Measurements from ENCODE around the gene DDAH1.
A peak's percentile ranks its signal among the peaks of the same experiment; 100 is the strongest.

The DDAH1 gene

DNA sequence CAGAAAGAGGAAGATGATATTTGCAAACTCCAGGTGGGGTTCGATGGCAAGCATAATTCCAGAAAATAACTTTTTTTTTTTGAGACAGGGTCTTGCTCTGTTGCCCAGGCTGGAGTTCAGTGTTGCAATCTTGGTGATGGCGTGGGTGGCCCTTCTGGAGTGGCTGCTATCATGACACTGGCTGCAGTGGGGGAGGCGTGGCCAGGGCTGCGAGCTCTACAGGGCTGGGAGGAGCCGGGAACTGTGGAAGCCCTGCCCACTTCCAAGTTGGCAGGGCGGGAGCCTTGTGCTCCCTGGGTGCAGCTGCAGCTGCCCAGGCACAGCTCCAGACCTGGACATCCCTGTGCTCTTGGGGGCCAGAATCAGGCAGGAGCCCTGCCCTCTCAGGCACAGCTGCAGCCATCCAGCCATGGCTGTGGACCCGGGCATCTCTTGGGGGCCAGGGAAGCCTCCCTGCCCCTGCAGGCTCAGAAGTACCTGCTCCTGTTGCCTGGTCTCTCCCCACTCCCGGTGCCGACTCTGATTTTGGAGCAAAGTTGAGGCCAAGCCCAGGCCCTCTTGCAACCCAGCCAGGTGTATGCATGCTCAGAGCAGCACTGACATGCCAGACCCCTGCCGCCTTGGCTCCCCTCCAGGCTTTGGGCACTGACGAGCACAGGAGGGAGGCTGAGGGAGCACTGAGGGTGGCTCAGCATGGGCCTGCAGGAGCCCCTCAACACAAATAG, 181.3 kb downstream of the DDAH1 start:
- Mint-ChIP-seq H3K9me3 (no peaks in the 10 kb centered on the region), H3K4me3 (no peak overlapping the region), H3K4me1 (peaks cover 12% of the 10 kb centered on the region), H3K27me3 (no peaks in the 10 kb centered on the region), H3K27ac (no peak overlapping the region), H3K36me3 (no peaks in the 10 kb centered on the region)

DNA sequence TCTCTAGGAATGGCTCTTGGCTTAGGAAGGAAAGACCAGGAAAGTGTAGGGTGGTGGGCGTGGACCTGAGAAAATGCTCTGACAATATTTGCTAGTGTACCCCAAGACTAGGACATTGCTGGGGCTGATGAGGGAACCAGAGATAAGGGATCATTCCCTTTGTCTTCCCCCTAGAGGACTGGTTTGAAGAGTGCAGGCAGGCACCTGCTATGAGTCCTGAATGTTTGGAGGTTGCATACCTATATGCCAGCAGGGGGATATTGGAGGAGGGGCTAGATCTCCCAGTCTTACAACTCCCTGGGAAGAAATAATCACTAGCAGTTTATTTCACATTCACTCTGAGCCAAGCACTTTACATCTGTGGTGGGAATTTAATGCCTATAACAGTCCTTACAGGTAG, 182.5 kb downstream of the DDAH1 start:
- Mint-ChIP-seq H3K4me1 (peaks cover 13% of the 10 kb centered on the region), H3K27me3 (no peaks in the 10 kb centered on the region), H3K9me3 (no peaks in the 10 kb centered on the region), H3K27ac (no peak overlapping the region), H3K36me3 (no peaks in the 10 kb centered on the region), H3K4me3 (no peak overlapping the region)

DNA sequence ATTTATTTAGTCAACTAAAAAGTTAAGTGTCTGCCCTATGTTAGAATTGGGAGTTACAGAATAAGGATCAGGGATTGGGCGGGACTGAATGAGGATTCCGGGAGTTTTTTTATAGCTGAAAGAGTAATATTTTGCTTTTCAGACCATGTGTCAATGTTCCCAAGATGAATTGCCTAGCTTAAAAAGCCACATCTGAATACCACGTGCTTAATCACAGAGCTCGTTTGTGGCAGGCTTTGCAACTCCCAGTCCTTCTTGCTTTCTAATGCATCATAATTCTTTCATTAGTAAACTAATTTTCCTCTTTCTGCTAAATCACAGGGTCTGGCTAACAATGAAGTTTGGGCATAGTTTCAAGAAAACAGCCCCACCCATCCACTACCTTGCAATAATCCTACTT, 184.3 kb downstream of the DDAH1 start:
- H3K27ac Mint-ChIP-seq, result no peak overlapping the region
- no peaks in the 10 kb centered on the region for H3K36me3 Mint-ChIP-seq
- no peak overlapping the region for H3K4me3 Mint-ChIP-seq
- no peaks in the 10 kb centered on the region for H3K9me3 Mint-ChIP-seq
- H3K27me3 Mint-ChIP-seq, result no peaks in the 10 kb centered on the region
- H3K4me1 Mint-ChIP-seq, result peaks cover 19% of the 10 kb centered on the region

DNA sequence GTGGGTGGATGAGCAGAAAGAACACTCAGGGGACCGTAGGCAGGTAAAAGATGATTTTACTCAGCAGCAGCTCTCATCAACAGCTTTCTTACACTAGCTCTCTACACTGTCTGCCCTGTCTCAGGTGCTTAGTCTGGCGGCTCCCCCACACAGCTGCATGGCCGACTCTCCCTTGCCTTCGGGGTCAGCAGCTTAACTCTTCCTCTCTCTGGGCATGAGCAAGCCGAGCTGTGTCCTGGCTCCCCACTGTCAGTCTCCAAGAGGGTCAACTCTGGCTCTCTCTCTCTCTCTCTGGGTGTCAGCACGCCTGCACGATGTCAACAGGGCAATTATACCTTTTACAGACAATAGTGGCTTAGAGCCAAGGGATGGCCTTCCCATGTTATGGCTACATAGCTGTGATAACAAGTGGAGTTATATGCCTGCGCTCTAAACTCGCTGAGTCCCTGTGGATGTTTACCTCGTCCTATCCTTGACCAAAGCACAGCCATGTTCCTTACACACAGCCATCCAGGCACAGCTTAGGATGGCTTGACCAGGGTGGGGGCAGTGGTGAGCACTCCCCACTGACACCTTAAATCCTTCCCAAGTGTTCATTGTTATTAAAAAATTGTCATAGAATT, 185.4 kb downstream of the DDAH1 start:
- Mint-ChIP-seq H3K27ac (peak overlapping the region; percentile 18), H3K36me3 (peaks cover 3% of the 10 kb centered on the region), H3K9me3 (no peaks in the 10 kb centered on the region)

DNA sequence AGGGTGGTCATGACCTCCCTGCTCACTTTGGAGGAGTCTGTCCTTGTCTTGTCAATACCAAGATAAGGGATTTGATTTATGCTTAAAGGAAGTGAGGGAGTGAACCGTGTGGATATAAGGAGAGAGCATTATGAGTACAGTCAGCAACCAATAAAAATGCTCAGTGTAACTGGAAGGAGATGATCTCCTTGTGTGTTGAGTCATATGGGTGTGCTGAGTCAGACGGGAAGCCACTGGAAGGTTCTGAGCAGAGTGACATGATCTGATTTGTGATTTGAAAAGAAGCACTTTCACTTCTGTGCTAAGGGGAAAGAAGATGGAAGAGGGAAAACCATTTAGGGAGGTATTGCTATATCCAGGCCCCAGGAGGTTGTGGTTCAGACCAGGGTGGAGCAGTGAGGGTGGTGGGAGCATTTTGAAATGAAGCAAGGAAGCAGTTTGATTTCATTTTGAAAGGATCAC, 186.1 kb downstream of the DDAH1 start:
- Mint-ChIP-seq H3K9me3 (no peaks in the 10 kb centered on the region), H3K36me3 (peaks cover 6% of the 10 kb centered on the region), H3K4me3 (peak overlapping the region; percentile 2), H3K27ac (no peak overlapping the region), H3K4me1 (peaks cover 36% of the 10 kb centered on the region), H3K27me3 (no peaks in the 10 kb centered on the region)

More for the DNA sequence above, 185.4 kb downstream of the DDAH1 start:
- Mint-ChIP-seq H3K27me3 (no peaks in the 10 kb centered on the region), H3K4me3 (no peak overlapping the region), H3K4me1 (peaks cover 29% of the 10 kb centered on the region)

DNA sequence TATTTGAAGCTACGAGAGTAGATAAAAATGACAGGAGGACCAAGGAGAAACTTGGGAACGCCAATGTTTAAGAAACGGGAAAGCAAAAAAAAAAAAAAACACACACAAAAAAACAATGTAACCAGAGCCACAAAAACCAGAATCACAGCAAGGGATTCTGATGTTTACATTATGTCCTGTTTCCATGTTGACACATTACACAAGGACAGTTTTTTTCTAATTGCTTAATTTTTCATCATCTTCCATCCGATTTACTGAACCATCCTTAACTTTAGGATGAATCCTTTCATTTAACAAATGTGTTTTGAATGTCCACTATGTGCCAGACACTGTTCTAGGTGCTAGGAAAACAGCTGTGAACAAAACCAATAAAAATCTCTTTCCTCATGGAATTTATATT, 187.2 kb downstream of the DDAH1 start:
- H3K27ac Mint-ChIP-seq, result no peak overlapping the region
- H3K4me1 Mint-ChIP-seq, result peaks cover 47% of the 10 kb centered on the region
- H3K27me3 Mint-ChIP-seq, result no peaks in the 10 kb centered on the region
- no peaks in the 10 kb centered on the region for H3K9me3 Mint-ChIP-seq
- peaks cover 14% of the 10 kb centered on the region for H3K36me3 Mint-ChIP-seq
- H3K4me3 Mint-ChIP-seq, result peak overlapping the region; percentile 4

DNA sequence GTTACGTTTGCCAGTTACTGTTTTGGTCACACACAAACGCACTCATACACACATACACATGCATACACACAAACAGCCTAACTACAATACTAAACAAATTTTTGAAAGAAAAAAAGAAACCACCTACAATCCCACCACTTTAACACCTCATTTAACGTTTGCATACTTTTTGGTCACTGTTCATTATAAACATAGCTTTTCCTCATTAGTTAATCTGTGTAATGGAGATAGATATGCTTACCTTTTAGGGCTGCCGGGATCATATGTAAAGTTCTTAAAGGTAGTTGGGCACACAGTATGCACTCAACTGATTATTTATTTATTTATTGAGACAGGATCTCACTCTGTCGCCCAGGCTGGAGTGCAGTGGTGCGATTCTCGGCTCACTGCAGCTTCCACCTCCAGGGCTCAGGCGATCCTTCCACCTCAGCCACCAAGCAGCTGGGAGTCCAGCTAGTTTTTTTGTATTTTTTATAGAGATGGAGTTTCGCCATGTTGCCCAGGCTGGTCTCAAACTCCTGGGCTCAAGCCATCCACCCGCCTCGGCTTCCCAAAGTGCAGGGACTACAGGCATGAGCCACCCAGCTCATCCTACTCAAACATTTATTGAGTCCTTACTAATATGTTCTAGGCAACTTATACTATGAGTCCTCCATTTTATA, 187.8 kb downstream of the DDAH1 start:
- peaks cover 51% of the 10 kb centered on the region for H3K4me1 Mint-ChIP-seq
- no peaks in the 10 kb centered on the region for H3K9me3 Mint-ChIP-seq
- no peaks in the 10 kb centered on the region for H3K27me3 Mint-ChIP-seq
- H3K27ac Mint-ChIP-seq, result peak overlapping the region; percentile 88
- H3K4me3 Mint-ChIP-seq, result peak overlapping the region; percentile 91
- H3K36me3 Mint-ChIP-seq, result peaks cover 15% of the 10 kb centered on the region

DNA sequence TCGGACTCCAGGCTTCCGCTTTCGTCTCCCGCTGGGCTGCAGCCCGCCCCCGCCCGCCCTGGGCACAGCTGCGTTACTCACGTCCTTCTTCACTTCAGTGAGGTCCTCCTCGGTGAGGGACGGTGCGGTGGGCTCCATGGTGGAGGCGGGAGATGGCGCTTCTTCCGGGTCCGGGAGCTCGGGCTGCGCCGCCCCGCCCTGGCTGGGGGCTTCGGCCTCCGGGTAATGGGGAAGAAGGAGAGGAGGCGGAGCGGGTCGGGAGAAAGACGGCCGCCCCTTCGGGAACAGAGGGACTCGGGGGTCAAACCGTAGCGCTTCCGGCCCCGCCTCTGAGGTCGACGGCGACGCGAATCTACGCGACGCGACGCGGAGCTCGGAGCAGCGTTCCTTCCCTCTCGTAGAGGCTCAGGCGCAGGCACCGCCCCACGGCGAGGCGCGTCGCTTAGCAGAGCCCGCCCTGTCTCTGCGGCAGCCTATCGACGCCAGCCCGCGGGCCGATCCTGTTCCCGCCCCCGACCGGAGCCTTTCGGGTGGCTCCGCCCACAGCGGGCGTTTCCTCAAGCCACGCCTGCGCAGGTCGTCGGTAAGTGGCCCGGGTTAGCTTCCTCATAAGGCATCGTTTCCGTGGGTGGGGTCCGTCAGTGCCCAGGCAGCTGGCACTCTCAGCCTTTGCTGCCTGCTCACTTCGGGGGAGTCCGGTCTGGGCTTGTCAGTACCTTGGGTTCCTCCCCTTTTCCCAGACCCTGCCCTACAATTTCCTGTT, 188.6 kb downstream of the DDAH1 start, which contains the start of gene BCL10:
TSS of gene BCL10 (minus strand) at position 418 of the 763 bp plus-strand sequence. CDS start at position 138, 280 bp downstream.
- H3K4me1 Mint-ChIP-seq, result peaks cover 58% of the 10 kb centered on the region
- peak within 1 kb of the TSS; percentile 91 for H3K4me3 Mint-ChIP-seq
- peak within 1 kb of the TSS; percentile 96 for H3K27ac Mint-ChIP-seq
- H3K9me3 Mint-ChIP-seq, result no peaks in the 10 kb centered on the region
- H3K36me3 Mint-ChIP-seq, result peaks cover 15% of the 10 kb centered on the region
- H3K27me3 Mint-ChIP-seq, result no peaks in the 10 kb centered on the region

DNA sequence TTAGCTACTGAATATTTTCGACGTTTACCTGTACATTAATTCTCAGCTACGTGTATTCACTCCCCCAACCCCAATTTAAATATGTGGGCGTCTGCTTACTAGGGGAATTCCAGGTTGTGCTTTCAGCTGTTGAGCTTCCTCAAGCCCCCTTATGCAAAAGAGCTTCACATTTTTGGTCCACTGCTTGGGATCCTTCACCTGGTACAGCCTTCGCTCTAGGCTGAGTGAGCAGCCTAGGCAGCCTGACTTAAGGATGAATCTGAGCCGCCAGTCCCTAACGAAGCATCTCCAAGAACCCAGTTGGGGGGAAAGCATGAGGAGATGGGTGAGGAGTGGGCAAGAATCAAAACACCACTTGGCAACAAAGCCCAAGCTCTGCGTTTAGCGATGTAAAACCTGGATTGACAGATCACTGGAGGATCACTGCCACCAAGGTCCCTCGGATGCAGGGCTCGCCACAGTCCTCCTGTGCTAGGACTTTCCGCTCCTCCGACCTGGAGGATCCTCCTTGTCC, 189.2 kb downstream of the DDAH1 start:
- Mint-ChIP-seq H3K36me3 (peaks cover 15% of the 10 kb centered on the region), H3K4me3 (peak overlapping the region; percentile 91), H3K9me3 (no peaks in the 10 kb centered on the region), H3K27me3 (no peaks in the 10 kb centered on the region), H3K4me1 (peaks cover 64% of the 10 kb centered on the region), H3K27ac (peak overlapping the region; percentile 96)

DNA sequence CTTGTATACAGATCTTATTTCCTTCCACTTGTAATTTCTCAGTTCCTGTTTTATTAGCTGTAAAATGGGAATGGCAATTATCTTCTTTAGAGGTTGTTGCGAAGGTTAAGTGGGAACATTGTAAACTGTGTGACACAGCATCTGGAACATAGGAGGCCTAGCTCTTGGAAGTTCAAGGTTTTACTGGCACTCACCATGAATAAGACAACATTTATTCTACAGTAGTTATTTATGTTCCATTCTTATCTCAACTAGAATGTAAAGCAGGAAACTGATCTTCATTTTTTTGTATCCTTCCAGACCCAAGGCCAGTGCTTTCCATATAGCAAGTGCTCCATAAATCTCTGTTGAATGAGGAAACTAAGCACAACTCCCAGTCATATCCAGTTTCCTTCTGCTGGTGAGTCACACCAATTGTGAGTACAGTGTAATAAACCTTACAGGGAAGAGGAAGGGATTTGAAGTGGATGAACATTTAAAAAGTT, 189.9 kb downstream of the DDAH1 start:
- H3K4me1 Mint-ChIP-seq, result peaks cover 69% of the 10 kb centered on the region
- no peaks in the 10 kb centered on the region for H3K9me3 Mint-ChIP-seq
- H3K27me3 Mint-ChIP-seq, result no peaks in the 10 kb centered on the region
- H3K27ac Mint-ChIP-seq, result peak overlapping the region; percentile 96
- H3K4me3 Mint-ChIP-seq, result peak overlapping the region; percentile 91
- peaks cover 15% of the 10 kb centered on the region for H3K36me3 Mint-ChIP-seq

DNA sequence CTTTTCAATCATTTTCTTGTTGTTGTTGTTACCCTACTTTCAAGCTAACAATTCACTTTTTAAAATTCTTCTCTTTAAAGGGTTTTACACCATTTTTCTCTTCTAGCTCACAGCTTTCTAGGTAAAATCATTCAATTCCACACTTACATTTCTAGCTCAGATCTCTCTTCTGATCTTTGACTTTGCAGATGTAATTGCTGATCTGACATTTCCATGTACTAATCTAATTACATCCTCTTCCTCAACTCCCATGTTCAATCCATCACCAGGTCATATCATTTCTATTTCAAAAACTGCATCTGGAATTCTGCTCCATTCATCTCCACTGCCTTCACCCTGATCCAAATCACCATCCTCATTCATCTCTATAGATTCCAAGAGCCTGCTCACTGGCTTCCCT, 191.6 kb downstream of the DDAH1 start:
- Mint-ChIP-seq H3K27me3 (no peaks in the 10 kb centered on the region), H3K4me3 (peak overlapping the region; percentile 91), H3K36me3 (peaks cover 20% of the 10 kb centered on the region), H3K9me3 (no peaks in the 10 kb centered on the region), H3K27ac (peak overlapping the region; percentile 31), H3K4me1 (peaks cover 67% of the 10 kb centered on the region)

DNA sequence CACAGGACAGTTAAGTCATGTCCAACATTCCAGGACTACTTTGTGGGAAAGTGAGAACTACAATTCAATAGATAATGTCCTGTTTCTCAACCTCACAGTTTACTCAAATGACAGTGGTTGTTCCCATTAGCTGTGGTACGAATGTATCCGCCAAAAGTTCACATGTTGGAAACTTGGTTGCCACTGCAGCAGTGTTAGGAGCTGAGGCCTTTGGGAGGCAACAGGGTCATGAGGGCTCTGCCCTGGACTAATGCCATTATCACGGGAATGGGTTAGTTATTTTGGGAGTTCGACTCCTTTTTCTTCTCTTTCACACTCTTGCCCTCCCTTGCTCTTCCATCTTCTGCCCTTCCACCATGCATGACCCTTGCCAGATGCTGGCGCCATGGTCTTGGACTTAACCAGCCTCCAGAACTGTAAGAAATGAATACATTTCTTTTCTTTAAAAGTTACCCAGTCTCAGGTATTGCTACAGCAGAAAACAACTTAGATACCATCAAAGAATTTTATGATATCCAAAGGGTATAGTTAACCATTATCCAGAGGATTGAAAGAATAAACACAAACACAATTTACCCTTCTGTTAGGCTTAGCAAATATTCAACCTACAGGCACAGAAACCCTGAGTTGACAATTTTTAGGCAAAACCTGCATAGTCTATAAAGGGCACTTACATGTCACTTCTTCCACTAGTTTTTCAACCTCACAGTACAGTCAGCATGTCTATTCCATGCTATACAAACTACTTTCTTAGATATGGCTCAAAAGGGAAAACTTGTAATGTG, 196.0 kb downstream of the DDAH1 start:
- peak overlapping the region; percentile 26 for H3K27ac Mint-ChIP-seq

More for the DNA sequence above, 196.0 kb downstream of the DDAH1 start:
- peaks cover 49% of the 10 kb centered on the region for H3K4me1 Mint-ChIP-seq
- peaks cover 18% of the 10 kb centered on the region for H3K36me3 Mint-ChIP-seq
- H3K4me3 Mint-ChIP-seq, result no peak overlapping the region
- no peaks in the 10 kb centered on the region for H3K27me3 Mint-ChIP-seq
- no peaks in the 10 kb centered on the region for H3K9me3 Mint-ChIP-seq
